Astrocyte (in vitro differentiated cells and primary cell): ENCODE measurements around the gene COPZ1. TPM values are rescaled to one million over a fixed set of nuclear protein-coding genes. Genes with fewer than 3 reads are reported as not detected.

Experiments
- DNase-seq: peaks from one replicate; pipeline ENCODE4 v3.0.0-alpha.2; 2010; ENCODE audit warnings: low read depth
- FAIRE-seq: peaks from 2 replicates; lab custom pipeline; 2011; peaks lifted over from hg19 to GRCh38; lab: Jason Lieb, UNC
- H2AFZ ChIP-seq: 2 replicates; pipeline ENCODE4 v1.6.0; 2012; ENCODE audit warnings: low read depth, low read length, inconsistent platforms
- H3K27ac ChIP-seq: 2 replicates; pipeline ENCODE4 v1.5.1; 2011; ENCODE audit warnings: low read depth, low read length, inconsistent platforms
- H3K27me3 ChIP-seq: 2 replicates; pipeline ENCODE4 v1.6.0; 2011; ENCODE audit warnings: low read length, inconsistent platforms; ENCODE audit not compliant: insufficient read depth
- H3K36me3 ChIP-seq: 2 replicates; pipeline ENCODE4 v1.5.1; 2011; ENCODE audit warnings: low read length, inconsistent platforms; ENCODE audit not compliant: insufficient read depth
- H3K4me1 ChIP-seq: 2 replicates; pipeline ENCODE4 v1.5.1; 2011; ENCODE audit warnings: low read length, inconsistent platforms; ENCODE audit not compliant: insufficient read depth
- H3K4me2 ChIP-seq: 2 replicates; pipeline ENCODE4 v1.6.0; 2012; ENCODE audit warnings: low read length, inconsistent platforms
- H3K4me3 ChIP-seq: 2 replicates; pipeline ENCODE4 v1.5.1; 2011; ENCODE audit warnings: low read depth, mild to moderate bottlenecking, low read length, inconsistent platforms; ENCODE audit not compliant: insufficient read depth
- H3K79me2 ChIP-seq: 2 replicates; pipeline ENCODE4 v1.6.0; 2012; ENCODE audit warnings: mild to moderate bottlenecking, low read length, inconsistent platforms; ENCODE audit not compliant: insufficient read depth
- H3K9ac ChIP-seq: 2 replicates; pipeline ENCODE4 v1.6.0; 2012; ENCODE audit warnings: mild to moderate bottlenecking, low read length, inconsistent platforms
- H3K9me3 ChIP-seq: 2 replicates; pipeline ENCODE4 v1.5.1; 2012; ENCODE audit warnings: low read depth, mild to moderate bottlenecking, low read length, inconsistent platforms; ENCODE audit not compliant: insufficient read depth
- H4K20me1 ChIP-seq: 2 replicates; pipeline ENCODE4 v1.6.0; 2012; ENCODE audit warnings: low read length, inconsistent platforms; ENCODE audit not compliant: insufficient read depth
- H3K27ac Mint-ChIP-seq: one replicate; pipeline ENCODE4 v1.8.0; 2021; ENCODE audit warnings: mild to moderate bottlenecking, mixed read lengths; ENCODE audit not compliant: unreplicated experiment
- H3K27me3 Mint-ChIP-seq: one replicate; pipeline ENCODE4 v1.8.0; 2021; ENCODE audit warnings: low read depth, mixed read lengths; ENCODE audit not compliant: unreplicated experiment
- H3K36me3 Mint-ChIP-seq: one replicate; pipeline ENCODE4 v1.8.0; 2021; ENCODE audit warnings: low read depth, mixed read lengths; ENCODE audit not compliant: unreplicated experiment
- H3K4me1 Mint-ChIP-seq: one replicate; pipeline ENCODE4 v1.8.0; 2021; ENCODE audit warnings: low read depth, mixed read lengths; ENCODE audit not compliant: unreplicated experiment
- H3K4me3 Mint-ChIP-seq: one replicate; pipeline ENCODE4 v1.8.0; 2021; ENCODE audit warnings: mild to moderate bottlenecking, moderate library complexity, mixed read lengths; ENCODE audit not compliant: unreplicated experiment
- H3K9me3 Mint-ChIP-seq: one replicate; pipeline ENCODE4 v1.8.0; 2021; ENCODE audit warnings: mild to moderate bottlenecking, mixed read lengths; ENCODE audit not compliant: unreplicated experiment
- EZH2 ChIP-seq: IDR thresholded peaks from 2 replicates; pipeline ENCODE4 v1.6.1; 2012; ENCODE audit warnings: mild to moderate bottlenecking, low read length, inconsistent platforms; ENCODE audit not compliant: insufficient read depth
- total RNA-seq: library from RNA; stranded (reverse); gene quantifications from 2 replicates; pipeline ENCODE4 v1.2.1, GENCODE V29; 2021
- TF ChIP-seq, protein P1 (sequence below): IDR thresholded peaks from 2 replicates; pipeline ENCODE4 v1.5.1; 2011; ENCODE audit warnings: low read depth, mild to moderate bottlenecking, inconsistent platforms, low read length, moderate library complexity; ENCODE audit not compliant: insufficient read depth

The COPZ1 gene
- total RNA-seq, 1 donor from 2014 or later: 136 TPM

DNA sequence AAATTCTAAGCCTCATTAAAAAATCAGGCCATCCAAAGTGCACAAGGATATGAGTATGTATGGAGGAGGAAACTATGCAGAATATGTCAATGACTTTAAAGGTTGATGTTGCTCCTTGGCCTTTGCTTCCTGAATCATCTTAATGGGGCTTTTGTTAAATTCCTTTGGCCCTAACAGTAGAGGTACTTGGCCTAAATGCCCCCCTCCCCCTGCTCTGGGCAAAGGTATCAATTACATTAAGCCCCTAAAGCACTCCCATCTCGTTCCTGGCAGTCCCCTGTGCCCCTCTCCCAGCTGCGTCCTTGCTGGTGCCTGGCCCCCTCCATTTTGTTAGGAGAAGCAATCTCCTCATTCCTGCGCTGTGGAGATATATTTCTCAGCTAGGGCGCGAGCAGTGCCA lies 4.8 kb downstream of the COPZ1 start:
- peaks cover 28% of the 10 kb centered on the region for H3K4me1 Mint-ChIP-seq

GRCh38 chr12:54330442-54330841 lies 5.5 kb downstream of the COPZ1 start:
- H3K9ac ChIP-seq: no peak overlapping the region
- no peak overlapping the region for H2AFZ ChIP-seq
- H3K36me3 ChIP-seq: no peaks in the 10 kb centered on the region
- no peak overlapping the region for H3K4me3 Mint-ChIP-seq
- no peaks in the 10 kb centered on the region for H3K9me3 Mint-ChIP-seq
- peaks cover 28% of the 10 kb centered on the region for H3K4me1 Mint-ChIP-seq
- H3K27me3 ChIP-seq: no peaks in the 10 kb centered on the region
- no peak for DNase-seq
- no peak for TF ChIP-seq EZH2
- TF ChIP-seq, protein P1, sequence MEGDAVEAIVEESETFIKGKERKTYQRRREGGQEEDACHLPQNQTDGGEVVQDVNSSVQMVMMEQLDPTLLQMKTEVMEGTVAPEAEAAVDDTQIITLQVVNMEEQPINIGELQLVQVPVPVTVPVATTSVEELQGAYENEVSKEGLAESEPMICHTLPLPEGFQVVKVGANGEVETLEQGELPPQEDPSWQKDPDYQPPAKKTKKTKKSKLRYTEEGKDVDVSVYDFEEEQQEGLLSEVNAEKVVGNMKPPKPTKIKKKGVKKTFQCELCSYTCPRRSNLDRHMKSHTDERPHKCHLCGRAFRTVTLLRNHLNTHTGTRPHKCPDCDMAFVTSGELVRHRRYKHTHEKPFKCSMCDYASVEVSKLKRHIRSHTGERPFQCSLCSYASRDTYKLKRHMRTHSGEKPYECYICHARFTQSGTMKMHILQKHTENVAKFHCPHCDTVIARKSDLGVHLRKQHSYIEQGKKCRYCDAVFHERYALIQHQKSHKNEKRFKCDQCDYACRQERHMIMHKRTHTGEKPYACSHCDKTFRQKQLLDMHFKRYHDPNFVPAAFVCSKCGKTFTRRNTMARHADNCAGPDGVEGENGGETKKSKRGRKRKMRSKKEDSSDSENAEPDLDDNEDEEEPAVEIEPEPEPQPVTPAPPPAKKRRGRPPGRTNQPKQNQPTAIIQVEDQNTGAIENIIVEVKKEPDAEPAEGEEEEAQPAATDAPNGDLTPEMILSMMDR: no peak
- H3K4me1 ChIP-seq: peaks cover 22% of the 10 kb centered on the region
- H3K27me3 Mint-ChIP-seq: no peaks in the 10 kb centered on the region
- no peak overlapping the region for H3K27ac Mint-ChIP-seq
- peaks cover 2% of the 10 kb centered on the region for H3K36me3 Mint-ChIP-seq
- H4K20me1 ChIP-seq: peaks cover 16% of the 10 kb centered on the region
- no peak for FAIRE-seq
- peak overlapping the region; percentile 45 for H3K4me2 ChIP-seq
- H3K9me3 ChIP-seq: no peaks in the 10 kb centered on the region
- no peak overlapping the region for H3K4me3 ChIP-seq
- H3K79me2 ChIP-seq: peaks cover 87% of the 10 kb centered on the region
- no peak overlapping the region for H3K27ac ChIP-seq

More for the DNA sequence above, 4.8 kb downstream of the COPZ1 start:
- Mint-ChIP-seq H3K9me3 (no peaks in the 10 kb centered on the region), H3K27ac (no peak overlapping the region), H3K4me3 (no peak overlapping the region), H3K27me3 (no peaks in the 10 kb centered on the region), H3K36me3 (peaks cover 5% of the 10 kb centered on the region)
- H2AFZ ChIP-seq: no peak overlapping the region
- no peaks in the 10 kb centered on the region for H3K9me3 ChIP-seq
- H3K4me1 ChIP-seq: peaks cover 22% of the 10 kb centered on the region
- peaks cover 9% of the 10 kb centered on the region for H4K20me1 ChIP-seq
- H3K4me3 ChIP-seq: no peak overlapping the region
- no peaks in the 10 kb centered on the region for H3K36me3 ChIP-seq
- H3K27ac ChIP-seq: no peak overlapping the region
- H3K27me3 ChIP-seq: no peaks in the 10 kb centered on the region
- peak overlapping the region; percentile 45 for H3K4me2 ChIP-seq
- FAIRE-seq: no peak
- DNase-seq: no peak
- no peak for TF ChIP-seq EZH2
- H3K9ac ChIP-seq: no peak overlapping the region
- peaks cover 86% of the 10 kb centered on the region for H3K79me2 ChIP-seq

DNA sequence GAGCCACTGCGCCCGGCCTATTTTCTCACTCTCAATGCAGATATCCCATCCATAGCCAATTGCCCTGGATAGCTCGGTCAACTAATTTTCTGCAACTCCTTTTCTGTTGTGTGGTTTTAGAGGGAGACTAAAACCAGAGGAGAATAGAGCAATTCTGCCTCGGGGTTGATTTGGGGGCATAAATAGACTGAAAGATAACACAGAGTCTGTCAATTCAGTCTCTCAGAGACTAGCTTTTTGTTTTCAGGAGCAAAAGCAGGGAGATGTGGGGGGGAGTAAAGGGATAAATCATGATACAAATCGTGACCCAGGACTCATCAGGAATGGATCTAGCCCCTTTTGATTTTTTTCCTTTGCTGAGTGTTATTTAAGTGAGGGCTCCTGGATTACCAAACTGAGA lies 6.5 kb downstream of the COPZ1 start:
- no peak overlapping the region for H3K4me3 Mint-ChIP-seq
- DNase-seq: no peak
- H3K27ac Mint-ChIP-seq: no peak overlapping the region

More for the DNA sequence above, 6.5 kb downstream of the COPZ1 start:
- no peaks in the 10 kb centered on the region for H3K9me3 Mint-ChIP-seq
- Histone ChIP-seq H4K20me1 (peaks cover 24% of the 10 kb centered on the region), H3K9ac (no peak overlapping the region), H3K27me3 (no peaks in the 10 kb centered on the region), H2AFZ (no peak overlapping the region), H3K27ac (no peak overlapping the region), H3K9me3 (no peaks in the 10 kb centered on the region), H3K36me3 (no peaks in the 10 kb centered on the region), H3K4me3 (no peak overlapping the region), H3K4me2 (no peak overlapping the region), H3K4me1 (peaks cover 19% of the 10 kb centered on the region), H3K79me2 (peaks cover 86% of the 10 kb centered on the region)
- FAIRE-seq: no peak
- H3K36me3 Mint-ChIP-seq: peaks cover 2% of the 10 kb centered on the region
- H3K4me1 Mint-ChIP-seq: peaks cover 25% of the 10 kb centered on the region
- no peak for TF ChIP-seq EZH2
- TF ChIP-seq, protein P1: no peak
- H3K27me3 Mint-ChIP-seq: no peaks in the 10 kb centered on the region
